GM12878 (cell line): ENCODE measurements around the gene ADAMTS6.

Source experiments
- BRCA1 ChIP-seq: IDR thresholded peaks from 2 replicates; pipeline ENCODE4 v1.6.1; 2011; ENCODE audit warnings: low read depth, low read length, improper control_type of control experiment
- CEBPB ChIP-seq, 2 experiments: fragments of 150-350 bp in 1 of 2; IDR thresholded peaks; 2 replicates each; pipeline ENCODE4 v1.6.1; 2012 to 2014; ENCODE audit warnings: low read depth in 2 of 2, low read length in 2 of 2, borderline replicate concordance in 1 of 2, inconsistent platforms in 1 of 2
- CREB1 ChIP-seq: IDR thresholded peaks from 2 replicates; pipeline ENCODE4 v1.6.1; 2012; ENCODE audit warnings: low read depth, mild to moderate bottlenecking, inconsistent platforms
- CREM ChIP-seq: IDR thresholded peaks from 2 replicates; pipeline ENCODE4 v1.6.1; 2014; ENCODE audit warnings: antibody characterized with exemption, low read depth
- EP300 ChIP-seq, 2 experiments: fragments of 150-350 bp in 1 of 2; IDR thresholded peaks; 2 replicates each; pipeline ENCODE4 v1.6.1; 2011 to 2012; ENCODE audit warnings: low read depth in 2 of 2, low read length in 2 of 2, borderline replicate concordance in 1 of 2, improper control_type of control experiment in 1 of 2, inconsistent platforms in 1 of 2; ENCODE audit not compliant: control insufficient read depth in 1 of 2
- EZH2 ChIP-seq: IDR thresholded peaks from 2 replicates; pipeline ENCODE4 v1.6.1; 2012; ENCODE audit warnings: low read depth, mild to moderate bottlenecking, control low read depth, inconsistent platforms, low read length, borderline replicate concordance; ENCODE audit not compliant: control insufficient read depth
- FOS ChIP-seq: IDR thresholded peaks from 3 replicates; pipeline ENCODE4 v1.6.1; 2011; ENCODE audit warnings: borderline replicate concordance; ENCODE audit not compliant: insufficient read length; ENCODE audit errors: extremely low read depth
- NFIC ChIP-seq: IDR thresholded peaks from 2 replicates; pipeline ENCODE4 v1.6.1; 2012; ENCODE audit warnings: low read depth, mild to moderate bottlenecking, inconsistent platforms, low read length, moderate library complexity
- POLR2A ChIP-seq: IDR thresholded peaks from 2 replicates; pipeline ENCODE4 v1.6.1; 2011; ENCODE audit warnings: low read depth, mild to moderate bottlenecking, low read length
- TF ChIP-seq, protein P1 (sequence below), 3 experiments: IDR thresholded peaks in 2 of 3; conservative IDR thresholded peaks in 1 of 3; 2 replicates each; pipeline ENCODE4 v1.5.1; 2011; ENCODE audit warnings: low read depth in 3 of 3, low read length in 3 of 3, mild to moderate bottlenecking in 3 of 3, control low read depth in 2 of 3, moderate library complexity in 2 of 3, inconsistent platforms in 1 of 3, mixed read lengths in 1 of 3; ENCODE audit not compliant: control insufficient read depth in 2 of 3, insufficient read depth in 1 of 3; ENCODE audit errors: extremely low read depth in 1 of 3
- TF ChIP-seq, protein P2 (sequence below): fragments of 450-650 bp; IDR thresholded peaks from 2 replicates; pipeline ENCODE4 v1.6.1; 2017; ENCODE audit warnings: mild to moderate bottlenecking, low read depth, inconsistent platforms; ENCODE audit not compliant: poor library complexity, severe bottlenecking

DNA sequence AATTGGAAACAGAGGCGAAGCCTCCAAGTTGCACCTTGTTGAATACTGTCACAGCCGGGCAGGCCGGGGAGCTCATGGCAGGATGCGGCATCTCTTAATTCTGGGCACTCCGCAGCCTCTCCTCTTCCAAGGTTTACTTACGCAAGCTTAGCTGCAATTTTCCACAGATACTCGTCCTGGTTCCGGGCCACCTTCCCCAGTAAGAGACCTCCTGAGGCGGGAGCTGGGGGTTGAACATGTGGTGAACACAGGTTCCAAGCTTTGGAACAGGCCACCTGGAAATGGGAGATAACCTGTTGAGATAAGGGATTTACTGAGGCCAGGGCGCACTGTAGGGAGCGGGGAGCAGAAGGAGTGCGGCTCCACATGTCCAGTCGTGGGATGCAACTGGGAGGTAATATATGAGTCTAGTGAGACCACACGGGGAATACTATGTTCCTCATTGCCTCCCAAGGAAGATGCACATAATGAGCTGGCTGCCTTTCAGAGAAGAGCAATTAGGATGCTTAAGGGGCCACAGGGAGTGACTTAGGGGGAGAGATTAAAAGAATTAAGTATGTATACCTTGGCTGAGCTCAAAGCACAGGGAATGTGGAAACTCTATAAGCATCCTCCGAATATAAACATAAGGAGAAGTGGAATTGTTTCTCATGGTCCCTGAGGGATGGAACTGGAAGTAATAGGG lies 377.8 kb downstream of the ADAMTS6 start:
- no peak for TF ChIP-seq BRCA1
- TF ChIP-seq, protein P1, sequence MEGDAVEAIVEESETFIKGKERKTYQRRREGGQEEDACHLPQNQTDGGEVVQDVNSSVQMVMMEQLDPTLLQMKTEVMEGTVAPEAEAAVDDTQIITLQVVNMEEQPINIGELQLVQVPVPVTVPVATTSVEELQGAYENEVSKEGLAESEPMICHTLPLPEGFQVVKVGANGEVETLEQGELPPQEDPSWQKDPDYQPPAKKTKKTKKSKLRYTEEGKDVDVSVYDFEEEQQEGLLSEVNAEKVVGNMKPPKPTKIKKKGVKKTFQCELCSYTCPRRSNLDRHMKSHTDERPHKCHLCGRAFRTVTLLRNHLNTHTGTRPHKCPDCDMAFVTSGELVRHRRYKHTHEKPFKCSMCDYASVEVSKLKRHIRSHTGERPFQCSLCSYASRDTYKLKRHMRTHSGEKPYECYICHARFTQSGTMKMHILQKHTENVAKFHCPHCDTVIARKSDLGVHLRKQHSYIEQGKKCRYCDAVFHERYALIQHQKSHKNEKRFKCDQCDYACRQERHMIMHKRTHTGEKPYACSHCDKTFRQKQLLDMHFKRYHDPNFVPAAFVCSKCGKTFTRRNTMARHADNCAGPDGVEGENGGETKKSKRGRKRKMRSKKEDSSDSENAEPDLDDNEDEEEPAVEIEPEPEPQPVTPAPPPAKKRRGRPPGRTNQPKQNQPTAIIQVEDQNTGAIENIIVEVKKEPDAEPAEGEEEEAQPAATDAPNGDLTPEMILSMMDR (IDR thresholded peaks at IDR 0.05 in 2 of 3, conservative IDR thresholded peaks at IDR 0.05 in 1 of 3; ENCODE audit: control insufficient read depth in 2 of 3, extremely low read depth in 1 of 3, insufficient read depth in 1 of 3, low read depth in 3 of 3, low read length in 3 of 3): no peak
- TF ChIP-seq EP300 (IDR thresholded peaks at IDR 0.05; ENCODE audit: borderline replicate concordance in 1 of 2, control insufficient read depth in 1 of 2, low read depth in 2 of 2, low read length in 2 of 2): no peak
- no peak for TF ChIP-seq EZH2
- no peak for TF ChIP-seq CEBPB (IDR thresholded peaks at IDR 0.05; ENCODE audit: borderline replicate concordance in 1 of 2, low read depth in 2 of 2, low read length in 2 of 2)
- TF ChIP-seq, protein P2, sequence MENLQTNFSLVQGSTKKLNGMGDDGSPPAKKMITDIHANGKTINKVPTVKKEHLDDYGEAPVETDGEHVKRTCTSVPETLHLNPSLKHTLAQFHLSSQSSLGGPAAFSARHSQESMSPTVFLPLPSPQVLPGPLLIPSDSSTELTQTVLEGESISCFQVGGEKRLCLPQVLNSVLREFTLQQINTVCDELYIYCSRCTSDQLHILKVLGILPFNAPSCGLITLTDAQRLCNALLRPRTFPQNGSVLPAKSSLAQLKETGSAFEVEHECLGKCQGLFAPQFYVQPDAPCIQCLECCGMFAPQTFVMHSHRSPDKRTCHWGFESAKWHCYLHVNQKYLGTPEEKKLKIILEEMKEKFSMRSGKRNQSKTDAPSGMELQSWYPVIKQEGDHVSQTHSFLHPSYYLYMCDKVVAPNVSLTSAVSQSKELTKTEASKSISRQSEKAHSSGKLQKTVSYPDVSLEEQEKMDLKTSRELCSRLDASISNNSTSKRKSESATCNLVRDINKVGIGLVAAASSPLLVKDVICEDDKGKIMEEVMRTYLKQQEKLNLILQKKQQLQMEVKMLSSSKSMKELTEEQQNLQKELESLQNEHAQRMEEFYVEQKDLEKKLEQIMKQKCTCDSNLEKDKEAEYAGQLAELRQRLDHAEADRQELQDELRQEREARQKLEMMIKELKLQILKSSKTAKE: no peak
- TF ChIP-seq NFIC: no peak
- TF ChIP-seq POLR2A: no peak
- TF ChIP-seq FOS: no peak
- TF ChIP-seq CREB1: no peak
- no peak for TF ChIP-seq CREM
